DOHH2 (cell line): ENCODE measurements around the gene ADCY1.

Source experiments
- H3F3A ChIP-seq: fragments of 200-600 bp; sonication (generic), shearing (Covaris generic); 2 replicates; pipeline ENCODE4 v1.6.0; 2016; ENCODE audit warnings: antibody characterized with exemption, mild to moderate bottlenecking; ENCODE audit not compliant: control insufficient read depth, insufficient read depth
- H3K27ac ChIP-seq: fragments of 200-600 bp; sonication (generic); 2 replicates; pipeline ENCODE4 v1.5.1; 2014; ENCODE audit warnings: low read depth, mild to moderate bottlenecking, low read length, moderate library complexity
- H3K27me3 ChIP-seq: fragments of 200-600 bp; sonication (generic); 2 replicates; pipeline ENCODE4 v1.6.1; 2014; ENCODE audit warnings: mild to moderate bottlenecking, low read length, mixed read lengths; ENCODE audit not compliant: control insufficient read depth
- H3K36me3 ChIP-seq: fragments of 200-600 bp; sonication (generic); 2 replicates; pipeline ENCODE4 v1.6.1; 2014; ENCODE audit warnings: mild to moderate bottlenecking, low read length, moderate library complexity, mixed read lengths; ENCODE audit not compliant: control insufficient read depth
- H3K4me1 ChIP-seq: fragments of 200-600 bp; sonication (generic); 2 replicates; pipeline ENCODE4 v1.6.1; 2014; ENCODE audit warnings: mild to moderate bottlenecking, low read length, mixed read lengths; ENCODE audit not compliant: control insufficient read depth
- H3K4me2 ChIP-seq: fragments of 200-600 bp; sonication (generic); 2 replicates; pipeline ENCODE4 v1.6.0; 2014; ENCODE audit warnings: mild to moderate bottlenecking, low read length, moderate library complexity
- H3K4me3 ChIP-seq: fragments of 200-600 bp; sonication (generic); 2 replicates; pipeline ENCODE4 v1.5.1; 2014; ENCODE audit warnings: mild to moderate bottlenecking, low read length, mixed read lengths
- H3K79me2 ChIP-seq: fragments of 200-600 bp; sonication (generic); 2 replicates; pipeline ENCODE4 v1.6.1; 2014; ENCODE audit warnings: mild to moderate bottlenecking, low read length, mixed read lengths; ENCODE audit not compliant: control insufficient read depth
- H3K9me2 ChIP-seq: fragments of 200-600 bp; sonication (generic); replicated peaks from 2 replicates; pipeline ENCODE4 v1.6.1; 2014; ENCODE audit warnings: mild to moderate bottlenecking, low read length, mixed read lengths; ENCODE audit not compliant: control insufficient read depth
- H3K9me3 ChIP-seq: fragments of 200-600 bp; sonication (generic); 2 replicates; pipeline ENCODE4 v1.6.1; 2014; ENCODE audit warnings: antibody characterized with exemption, low read length, mixed read lengths; ENCODE audit not compliant: control insufficient read depth, insufficient read depth
- H4K20me1 ChIP-seq: fragments of 200-600 bp; sonication (generic); 2 replicates; pipeline ENCODE4 v1.6.0; 2014; ENCODE audit warnings: low read depth, mild to moderate bottlenecking, antibody characterized with exemption, low read length, moderate library complexity; ENCODE audit not compliant: control insufficient read depth, insufficient read depth
- CTCF ChIP-seq: fragments of 200-600 bp; sonication (generic); IDR thresholded peaks from one replicate; pipeline ENCODE4 v1.5.1; 2014; ENCODE audit warnings: antibody characterized with exemption, mild to moderate bottlenecking, low read depth, low read length; ENCODE audit not compliant: poor library complexity, severe bottlenecking
- EZH2phosphoT487 ChIP-seq: fragments of 200-600 bp; sonication (generic); IDR thresholded peaks from 2 replicates; pipeline ENCODE4 v1.6.1; 2017; ENCODE audit warnings: borderline replicate concordance, mild to moderate bottlenecking, antibody characterized with exemption, low read length, moderate library complexity, mixed read lengths

Gene ADCY1

GRCh38 chr7:45680776-45681175 is 106.6 kb downstream of the ADCY1 start:
- no peak for TF ChIP-seq EZH2phosphoT487
- no peak for TF ChIP-seq CTCF
- Histone ChIP-seq H3F3A (no peaks in the 10 kb centered on the region), H4K20me1 (no peaks in the 10 kb centered on the region), H3K4me3 (no peak overlapping the region), H3K36me3 (no peaks in the 10 kb centered on the region), H3K79me2 (no peaks in the 10 kb centered on the region), H3K4me2 (no peak overlapping the region), H3K9me2 (no peaks in the 10 kb centered on the region), H3K27ac (no peak overlapping the region), H3K27me3 (peaks cover 11% of the 10 kb centered on the region), H3K4me1 (no peaks in the 10 kb centered on the region), H3K9me3 (no peaks in the 10 kb centered on the region)

- H3K36me3 ChIP-seq, result no peaks in the 10 kb centered on the region
These were observed 107.6 kb downstream of the ADCY1 start for GRCh38 chr7:45681596-45682357.

GRCh38 chr7:45682358-45682735 is 108.2 kb downstream of the ADCY1 start:
- no peaks in the 10 kb centered on the region for H4K20me1 ChIP-seq
- no peak for TF ChIP-seq CTCF
- TF ChIP-seq EZH2phosphoT487, result no peak
- H3K4me1 ChIP-seq, result no peaks in the 10 kb centered on the region
- H3K4me2 ChIP-seq, result no peak overlapping the region
- H3K27me3 ChIP-seq, result no peaks in the 10 kb centered on the region
- no peak overlapping the region for H3K27ac ChIP-seq
- H3K36me3 ChIP-seq, result no peaks in the 10 kb centered on the region
- no peaks in the 10 kb centered on the region for H3K79me2 ChIP-seq
- no peaks in the 10 kb centered on the region for H3K9me2 ChIP-seq
- no peaks in the 10 kb centered on the region for H3F3A ChIP-seq
- no peaks in the 10 kb centered on the region for H3K9me3 ChIP-seq
- no peak overlapping the region for H3K4me3 ChIP-seq

More at GRCh38 chr7:45681596-45682357, 107.6 kb downstream of the ADCY1 start:
- H3K9me2 ChIP-seq, result no peaks in the 10 kb centered on the region
- H3K9me3 ChIP-seq, result no peaks in the 10 kb centered on the region
- no peak overlapping the region for H3K4me3 ChIP-seq
- H3K27ac ChIP-seq, result no peak overlapping the region
- no peak overlapping the region for H3K4me2 ChIP-seq
- H3K79me2 ChIP-seq, result no peaks in the 10 kb centered on the region
- TF ChIP-seq CTCF, result no peak
- no peak for TF ChIP-seq EZH2phosphoT487
- no peaks in the 10 kb centered on the region for H3F3A ChIP-seq
- no peaks in the 10 kb centered on the region for H4K20me1 ChIP-seq
- H3K4me1 ChIP-seq, result no peaks in the 10 kb centered on the region
- peaks cover 3% of the 10 kb centered on the region for H3K27me3 ChIP-seq
